HuH-7.5 (cell line): Measurements from ENCODE around the gene HADHB.

Experiments
- DNase-seq: peaks from one replicate; pipeline ENCODE4 v3.0.0; 2011; ENCODE audit warnings: low spot score

The HADHB gene

DNA sequence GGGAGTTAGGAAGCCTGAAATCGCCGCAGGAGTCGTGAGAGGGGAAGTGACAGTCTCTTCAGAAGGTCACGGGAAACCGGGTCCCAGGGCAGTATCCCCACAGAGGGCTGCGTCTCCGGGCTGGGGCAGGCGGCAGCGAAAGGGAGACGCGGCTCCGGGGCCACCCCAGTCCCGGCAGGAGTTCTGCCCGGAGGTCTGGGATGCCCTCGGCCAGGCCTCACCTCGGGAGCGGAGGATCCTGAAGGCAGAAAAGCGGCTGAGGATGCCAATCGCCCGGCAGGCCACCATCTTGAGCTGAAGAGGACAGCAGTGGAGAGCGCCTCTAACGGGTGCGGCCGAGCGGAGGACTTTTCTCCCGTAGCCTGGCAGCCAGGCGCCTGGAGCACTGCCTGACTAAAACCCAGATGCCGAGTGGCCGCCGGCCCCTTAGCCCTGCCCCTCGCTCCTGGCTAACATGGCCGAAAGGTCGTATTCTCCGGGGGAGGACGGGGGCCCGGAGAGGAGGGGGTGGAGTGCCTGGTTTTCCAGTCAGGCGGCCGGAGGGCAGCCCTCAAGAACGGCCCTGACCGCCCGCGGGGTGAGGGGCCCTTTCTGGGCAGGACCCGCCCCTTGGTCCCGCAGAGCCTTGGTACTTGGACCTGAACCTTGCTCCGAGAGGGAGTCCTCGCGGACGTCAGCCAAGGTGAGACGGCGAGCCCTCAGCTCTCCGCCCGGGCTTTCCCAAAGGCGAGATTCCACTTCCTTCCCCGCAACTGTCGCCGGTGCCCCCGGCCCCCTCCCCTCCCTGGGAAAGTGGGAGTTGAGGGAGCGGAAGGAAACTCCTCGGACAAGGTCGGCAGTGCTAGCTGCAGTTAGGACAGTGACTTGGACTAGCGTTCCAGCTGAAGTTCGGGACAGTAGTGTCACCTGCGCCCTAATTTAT is at the start of gene HADHB, which contains the start of gene HADHA:
Gene HADHB (plus strand): TSS at position 631 of the 922 bp plus-strand sequence. CDS start 9,316 bp downstream, outside the sequence.
Gene HADHA (minus strand): TSS at position 324 of the 922 bp plus-strand sequence. CDS start 36 bp downstream, at position 288.
- peak; percentile 61 for DNase-seq

DNA sequence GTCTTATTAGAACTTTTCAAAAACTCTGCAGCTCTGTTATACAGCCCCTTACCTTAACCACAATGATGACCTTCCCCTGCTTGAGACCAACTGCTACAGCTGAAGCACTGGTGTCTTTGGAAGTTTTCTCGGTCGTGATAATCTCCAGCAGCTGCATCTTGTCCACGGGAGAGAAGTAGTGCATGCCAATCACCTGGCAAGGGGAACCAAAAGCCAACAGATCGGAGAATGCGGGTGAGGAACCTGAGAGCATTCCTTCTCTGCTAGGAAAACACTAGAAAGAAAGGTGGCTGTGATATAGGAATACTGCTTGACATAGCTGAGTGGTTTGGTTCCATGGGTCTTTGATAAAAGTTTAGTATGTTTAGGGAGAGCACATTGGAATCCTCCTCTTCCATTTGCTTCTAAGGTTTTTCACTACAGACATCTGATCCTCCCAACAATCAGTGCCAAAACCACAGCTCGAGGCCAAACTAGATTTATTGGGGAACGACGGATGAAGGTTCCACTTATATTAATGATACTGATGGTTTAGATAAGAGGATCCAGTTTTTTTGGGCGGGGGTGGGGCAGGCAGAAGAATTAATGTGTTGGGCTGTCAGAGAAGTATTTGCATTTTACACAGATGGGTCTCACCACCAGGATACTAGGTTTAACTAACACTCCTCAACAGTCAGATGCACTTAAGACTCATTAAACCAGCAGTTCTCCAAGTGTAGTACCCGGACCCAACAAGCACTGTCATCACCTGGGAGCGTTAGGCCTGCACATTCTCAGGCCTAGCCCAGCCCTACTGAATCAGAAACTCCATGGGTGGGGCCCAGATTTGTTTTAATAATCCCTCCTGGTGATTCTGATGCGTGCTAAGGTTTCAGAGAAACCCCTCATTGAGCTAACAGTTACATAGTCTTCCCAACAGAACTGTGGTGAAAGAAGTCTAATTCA is 49.4 kb upstream of the HADHB start:
- no peak for DNase-seq

DNA sequence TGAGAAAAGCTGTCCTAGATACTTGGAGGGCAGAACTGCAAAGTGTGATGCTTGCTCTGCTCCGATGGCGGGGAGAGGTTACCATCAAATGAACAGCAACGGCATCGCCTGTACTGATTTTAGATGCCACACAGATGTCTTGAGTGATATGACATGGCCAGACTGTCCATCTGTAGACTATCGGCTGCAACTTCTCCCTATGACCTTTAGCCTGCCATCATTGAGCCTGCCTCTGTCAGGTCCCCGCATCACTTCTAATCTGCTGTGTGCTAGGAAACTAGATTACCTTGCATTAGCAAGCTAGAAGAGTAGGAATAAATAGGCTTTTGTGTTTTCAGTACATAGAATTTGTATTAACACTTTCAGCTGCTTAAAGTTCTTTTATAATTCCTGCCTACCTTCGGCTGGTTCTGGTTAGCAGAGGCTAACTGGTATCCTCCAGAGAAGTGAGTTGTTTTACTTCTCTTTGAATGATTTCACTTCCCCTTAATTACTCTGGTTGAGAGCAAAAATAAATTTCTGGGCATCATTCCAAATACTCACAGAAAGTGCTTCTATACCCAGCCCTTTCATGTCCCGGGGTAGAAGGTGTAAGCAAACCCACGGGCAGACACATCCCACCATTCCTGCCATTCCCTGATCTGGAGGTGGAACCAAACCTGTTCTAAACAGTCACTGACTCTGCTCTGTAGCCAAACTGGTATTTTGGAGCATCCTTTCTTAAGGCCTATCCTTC is 47.9 kb upstream of the HADHB start:
- DNase-seq, result no peak

DNA sequence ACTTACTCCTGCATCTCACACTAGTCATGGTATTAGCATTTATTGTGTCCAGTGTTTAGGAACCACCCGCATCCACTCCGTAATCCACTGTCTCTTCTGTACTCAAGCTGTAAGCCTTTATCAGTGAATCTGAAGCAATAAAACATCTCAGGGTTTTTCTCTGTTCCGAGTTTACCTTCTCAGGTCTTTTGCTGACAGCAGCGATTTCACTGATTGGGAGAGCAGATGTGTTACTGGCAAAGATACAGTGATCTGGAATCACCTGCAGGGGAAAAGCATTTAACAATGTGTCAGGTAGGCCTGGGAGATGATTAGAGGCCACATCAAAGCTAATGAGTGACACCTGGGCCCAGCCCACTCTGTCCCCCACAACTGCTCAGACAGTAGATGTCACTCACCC is 47.2 kb upstream of the HADHB start:
- no peak for DNase-seq

DNA sequence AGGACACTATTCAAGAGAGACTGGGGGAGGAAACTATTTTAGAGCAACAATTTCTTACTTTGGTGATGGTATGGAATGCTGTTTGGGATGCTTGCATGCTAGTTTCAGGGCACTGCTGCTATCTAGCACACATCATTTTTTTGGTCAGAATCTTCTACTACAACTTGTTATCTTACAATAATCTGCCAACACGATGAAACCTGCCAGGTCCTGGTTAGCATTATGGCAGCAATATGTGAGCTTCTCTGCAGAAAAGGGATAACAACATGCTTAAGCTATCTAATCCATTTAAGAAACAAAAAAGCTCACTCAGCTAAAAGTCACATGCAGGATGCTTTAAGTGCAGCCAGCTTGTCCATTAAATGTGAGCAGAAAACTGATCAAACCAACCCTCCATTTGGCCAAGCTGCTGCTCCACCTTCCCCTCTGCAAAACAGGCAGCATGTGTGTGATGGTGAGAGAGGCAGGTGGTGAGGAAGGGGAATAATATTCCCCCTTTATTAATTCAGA is 41.7 kb upstream of the HADHB start:
- DNase-seq, result no peak

DNA sequence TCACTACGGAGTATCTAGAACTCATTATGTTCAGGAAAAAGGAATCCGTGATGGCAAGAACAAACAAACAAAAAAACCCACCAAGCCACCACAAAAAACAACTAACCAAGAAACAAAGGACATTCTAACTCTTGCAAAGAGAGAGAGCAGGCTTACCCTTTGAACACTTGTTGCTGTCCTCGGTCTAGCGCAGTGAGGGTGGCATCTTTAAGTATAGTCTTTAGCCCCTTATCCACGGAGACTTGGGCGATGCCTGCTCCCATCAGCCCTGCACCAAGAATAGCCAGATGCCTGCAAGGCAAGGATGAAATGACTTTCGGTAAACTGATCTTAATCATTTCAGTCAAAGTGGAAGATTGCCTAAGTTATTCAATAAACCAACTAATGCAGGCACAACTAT is 40.8 kb upstream of the HADHB start:
- DNase-seq, result no peak

DNA sequence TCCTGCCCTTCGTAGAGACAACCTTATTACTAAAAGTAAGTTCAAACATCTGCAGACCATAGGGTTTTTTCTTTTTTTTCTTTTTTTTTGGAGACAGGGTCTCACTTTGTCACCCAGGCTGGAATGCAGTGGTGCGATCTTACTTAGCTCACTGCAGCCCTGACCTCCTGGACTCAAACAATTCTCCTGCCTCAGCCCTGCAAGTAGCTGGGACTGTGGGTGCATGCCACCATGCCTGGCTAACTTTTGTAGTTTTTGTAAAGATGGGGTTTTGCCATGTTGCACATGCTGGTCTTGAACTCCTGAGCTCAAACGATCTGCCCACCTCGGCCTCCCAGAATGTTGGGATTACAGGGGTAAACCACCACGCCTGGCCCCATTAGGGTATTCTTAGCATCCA is 32.7 kb upstream of the HADHB start:
- DNase-seq, result no peak

DNA sequence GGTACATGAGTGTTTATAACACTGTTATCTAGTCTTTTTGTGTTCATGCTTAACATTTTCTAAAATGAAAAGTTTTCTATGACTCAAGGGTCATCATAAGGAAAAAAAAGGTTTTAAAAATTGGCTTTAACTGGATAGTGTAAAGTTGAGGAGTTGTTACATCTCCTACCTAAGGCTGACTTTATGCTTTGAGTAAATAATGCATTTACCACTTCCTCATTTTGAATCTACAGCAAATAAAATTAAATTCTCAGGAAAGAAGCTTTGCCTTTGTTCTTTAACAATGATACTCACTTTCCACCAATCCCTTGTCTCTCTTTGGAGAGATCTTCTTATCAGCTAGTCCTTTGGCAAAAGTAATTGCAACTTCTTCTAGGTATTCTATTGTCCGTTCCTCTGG is 30.0 kb upstream of the HADHB start:
- DNase-seq, result no peak

DNA sequence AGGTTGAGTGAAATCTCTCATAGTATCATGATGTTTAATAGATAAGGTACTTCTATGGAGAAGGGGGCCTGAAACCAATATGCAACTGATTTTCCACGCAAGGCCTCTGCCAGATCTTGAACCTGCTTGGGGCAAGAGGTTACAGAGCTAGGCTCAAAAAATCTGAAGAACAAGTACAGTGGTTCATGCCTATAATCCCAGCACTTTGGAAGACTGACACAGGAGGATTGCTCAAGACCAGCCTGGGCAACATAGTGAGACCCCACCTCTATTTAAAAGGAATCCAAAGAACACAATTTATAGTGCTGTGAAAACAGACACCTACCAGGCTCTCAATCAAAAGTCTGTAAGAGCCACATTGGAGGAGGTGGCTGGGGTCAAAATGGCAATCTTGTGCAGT is 28.9 kb upstream of the HADHB start:
- DNase-seq, result no peak

DNA sequence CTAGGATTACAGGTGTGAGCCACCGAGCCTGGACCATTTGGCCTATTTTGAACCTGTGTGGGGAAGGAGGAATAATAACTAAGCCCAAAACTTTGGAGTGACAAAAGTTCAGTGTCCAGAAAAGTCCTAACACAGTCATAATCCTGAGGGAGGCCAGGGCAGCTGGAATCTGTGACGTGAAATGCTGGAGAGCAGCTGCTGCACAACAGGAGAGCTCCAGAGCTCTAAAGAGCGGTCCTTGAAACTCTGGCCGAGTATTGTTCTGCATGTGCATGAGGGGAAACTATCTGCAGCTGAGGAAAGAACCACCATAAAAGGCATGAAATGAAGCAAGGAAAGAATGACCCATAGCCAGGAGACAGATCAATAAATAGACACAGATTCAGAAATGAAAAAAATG is 28.2 kb upstream of the HADHB start:
- DNase-seq, result no peak

DNA sequence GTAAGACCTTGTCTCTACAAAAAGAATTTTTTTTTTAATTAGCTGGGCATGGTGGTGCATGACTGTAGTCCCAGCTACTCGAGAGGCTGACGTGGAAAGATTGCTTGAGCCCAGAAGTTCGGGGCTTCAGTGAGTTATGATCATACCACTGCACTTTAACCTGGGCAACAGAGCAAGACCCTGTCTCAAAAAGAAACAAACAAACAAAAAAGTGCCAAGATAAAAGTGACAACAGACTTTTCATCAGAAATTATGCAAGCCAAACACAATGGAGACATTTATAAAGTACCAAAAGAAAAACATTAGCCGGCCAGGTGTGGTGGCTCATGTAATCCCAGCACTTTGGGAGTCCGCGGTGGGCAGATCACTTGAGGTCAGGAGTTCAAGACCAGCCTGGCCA is 27.0 kb upstream of the HADHB start:
- no peak for DNase-seq

DNA sequence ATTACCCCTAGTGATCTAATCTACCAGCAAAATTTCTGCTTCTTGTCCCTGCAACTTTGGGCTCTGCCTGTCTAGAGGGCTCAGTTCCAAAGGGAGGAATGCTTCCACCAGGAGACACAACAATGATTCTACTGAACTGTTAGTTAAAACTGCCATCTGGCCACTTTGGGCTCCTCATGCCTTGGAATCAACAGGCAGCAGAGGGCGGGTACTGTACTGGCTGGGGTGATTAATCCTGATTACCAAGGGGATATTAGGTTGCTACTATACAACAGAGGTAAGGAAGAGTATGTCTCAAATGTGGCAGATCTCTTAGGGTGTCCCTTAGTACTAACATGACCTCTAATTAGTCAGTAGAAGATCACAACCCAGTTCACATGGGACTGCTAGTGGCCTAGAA is 21.7 kb upstream of the HADHB start:
- DNase-seq, result no peak

DNA sequence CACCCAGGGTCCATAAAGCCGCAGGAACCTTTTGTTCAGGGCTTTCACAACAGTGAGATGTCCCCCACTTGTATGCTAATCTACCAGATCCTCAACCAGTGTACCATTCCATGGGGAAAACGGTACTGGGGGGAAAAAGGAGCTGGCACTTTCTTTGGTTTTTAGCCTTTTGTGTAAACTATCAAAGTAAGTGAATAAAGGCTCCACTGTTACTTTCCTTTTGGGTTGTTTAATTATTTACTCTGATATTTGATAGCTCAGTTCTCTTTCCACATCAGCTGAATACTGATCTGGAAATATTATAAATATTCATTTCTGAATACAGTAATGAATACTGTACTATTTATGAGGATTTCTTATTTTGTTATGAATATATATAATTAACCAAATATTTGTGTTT is 20.6 kb upstream of the HADHB start:
- DNase-seq, result no peak

DNA sequence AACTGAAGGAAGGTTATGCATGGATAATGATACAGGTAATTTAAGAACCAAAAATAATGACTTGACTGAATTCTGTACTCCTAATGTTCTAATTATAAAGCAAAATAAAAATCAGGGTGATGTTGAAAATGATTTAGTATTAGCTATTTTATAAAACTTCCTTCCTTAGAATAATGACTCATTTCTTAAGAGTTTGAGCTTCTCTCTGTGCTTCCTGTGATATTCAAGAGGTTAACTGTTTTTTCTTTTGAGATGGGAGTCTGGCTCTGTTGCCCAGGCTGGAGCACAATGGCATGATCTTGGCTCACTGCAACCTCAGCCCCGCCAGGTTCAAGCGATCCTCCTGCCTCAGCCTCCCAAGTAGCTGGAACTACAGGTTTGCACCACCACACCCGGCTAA is 15.1 kb upstream of the HADHB start:
- DNase-seq, result no peak

DNA sequence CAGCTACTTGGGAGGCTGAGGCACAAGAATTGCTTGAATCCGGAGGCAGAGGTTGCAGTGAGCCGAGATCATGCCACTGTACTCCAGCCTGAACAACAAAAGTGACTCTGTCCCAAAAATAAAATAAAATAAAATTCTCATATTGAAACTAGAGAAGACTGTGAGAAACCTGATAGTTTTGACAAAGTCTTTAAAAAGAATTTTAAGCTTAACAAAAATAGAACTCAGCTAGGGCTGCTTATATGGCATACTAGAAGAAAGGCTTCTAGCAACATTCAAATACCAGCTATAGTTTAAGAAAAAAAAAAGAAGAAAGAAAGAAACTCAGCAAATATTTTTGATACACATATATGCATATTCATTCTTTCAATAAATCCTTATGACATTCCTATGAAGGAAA is 13.9 kb upstream of the HADHB start:
- DNase-seq, result no peak

DNA sequence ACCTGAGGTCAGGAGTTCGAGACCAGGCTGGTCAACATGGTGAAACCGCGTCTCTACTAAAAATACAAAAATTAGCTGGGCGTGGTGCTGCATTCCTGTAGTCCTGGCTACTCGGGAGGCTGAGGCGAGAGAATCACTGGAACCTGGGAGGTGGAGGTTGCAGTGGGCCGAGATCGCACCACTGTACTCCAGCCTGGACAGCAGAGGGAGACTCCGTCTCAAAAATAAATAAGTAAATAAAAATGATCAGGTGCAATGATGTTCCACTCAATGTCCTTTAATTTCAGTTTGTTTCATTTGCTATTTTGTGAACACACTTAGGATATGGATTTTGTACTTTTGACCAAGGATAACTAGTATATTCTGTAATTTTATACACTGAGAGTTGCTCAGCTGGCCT is 9.7 kb upstream of the HADHB start:
- no peak for DNase-seq

DNA sequence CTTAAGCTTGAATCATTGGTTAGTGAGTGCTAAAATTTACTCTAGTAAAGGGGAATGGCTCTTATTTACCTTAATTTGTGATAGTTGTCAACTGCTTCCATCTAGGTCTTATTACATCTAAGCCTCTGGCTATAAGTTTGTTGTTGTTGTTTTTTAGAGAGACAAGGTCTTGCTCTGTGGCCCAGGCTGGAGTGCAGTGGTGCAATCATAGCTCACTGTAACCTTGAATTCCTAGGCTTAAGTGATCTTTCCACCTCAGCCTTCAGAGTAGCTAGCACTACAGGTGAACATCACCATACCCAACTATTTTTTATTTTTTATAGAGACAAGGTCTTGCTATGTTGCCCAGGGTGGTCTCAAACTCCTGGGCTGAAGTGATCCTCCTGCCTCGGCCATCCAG is 6.9 kb upstream of the HADHB start:
- no peak for DNase-seq

DNA sequence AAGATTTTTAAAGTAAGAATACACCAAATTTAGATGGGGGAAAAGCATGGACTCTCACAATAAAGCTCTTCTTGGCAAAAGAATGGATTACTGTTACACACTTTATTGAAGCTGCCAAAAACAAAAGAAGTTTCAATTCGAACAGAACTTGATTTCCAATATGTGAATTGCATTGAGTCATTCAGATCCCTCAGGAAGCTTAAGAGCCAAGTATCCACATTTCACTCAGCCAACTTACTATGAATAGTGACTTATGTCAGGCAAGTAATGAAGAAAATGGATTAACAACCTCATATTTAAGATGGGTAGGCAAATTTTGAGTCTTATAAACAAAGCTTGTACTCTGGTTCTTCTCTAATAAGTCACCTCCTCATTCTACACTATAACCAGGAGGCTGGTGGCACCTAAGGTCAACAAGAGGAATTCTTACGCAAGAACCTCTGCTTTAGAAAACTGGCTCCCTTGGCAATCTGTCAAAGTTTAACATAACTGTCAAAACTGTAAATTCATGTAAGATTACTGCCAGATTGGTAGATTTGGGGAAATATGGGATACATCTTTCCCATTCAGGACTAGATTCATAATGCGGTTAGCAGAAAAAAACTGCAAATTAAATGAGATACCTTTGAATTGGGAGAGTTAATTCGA is 6.3 kb upstream of the HADHB start:
- peak; percentile 32 for DNase-seq

DNA sequence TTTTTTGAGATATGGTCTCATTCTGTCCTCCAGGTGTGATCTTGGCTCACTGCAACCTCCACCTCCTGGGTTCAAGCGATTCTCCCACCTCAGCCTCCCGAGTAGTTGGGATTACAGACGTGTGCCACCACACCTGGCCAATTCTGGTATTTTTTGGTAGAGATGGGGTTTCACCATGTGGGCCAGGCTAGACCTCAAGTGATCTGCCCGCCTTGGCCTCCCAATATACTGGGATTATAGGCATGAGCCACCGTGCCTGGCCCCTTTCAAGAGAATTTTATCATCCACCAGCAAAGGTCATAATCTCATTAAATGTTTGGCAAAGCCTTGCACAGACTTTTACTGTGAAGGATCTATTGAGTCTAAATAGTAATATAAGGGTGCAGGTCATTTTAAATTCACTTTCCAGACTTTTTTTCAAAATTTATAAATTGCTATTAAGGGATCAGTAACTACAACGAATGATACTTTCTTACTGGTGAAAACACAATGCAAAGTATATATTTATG is 2.8 kb upstream of the HADHB start:
- DNase-seq, result no peak

DNA sequence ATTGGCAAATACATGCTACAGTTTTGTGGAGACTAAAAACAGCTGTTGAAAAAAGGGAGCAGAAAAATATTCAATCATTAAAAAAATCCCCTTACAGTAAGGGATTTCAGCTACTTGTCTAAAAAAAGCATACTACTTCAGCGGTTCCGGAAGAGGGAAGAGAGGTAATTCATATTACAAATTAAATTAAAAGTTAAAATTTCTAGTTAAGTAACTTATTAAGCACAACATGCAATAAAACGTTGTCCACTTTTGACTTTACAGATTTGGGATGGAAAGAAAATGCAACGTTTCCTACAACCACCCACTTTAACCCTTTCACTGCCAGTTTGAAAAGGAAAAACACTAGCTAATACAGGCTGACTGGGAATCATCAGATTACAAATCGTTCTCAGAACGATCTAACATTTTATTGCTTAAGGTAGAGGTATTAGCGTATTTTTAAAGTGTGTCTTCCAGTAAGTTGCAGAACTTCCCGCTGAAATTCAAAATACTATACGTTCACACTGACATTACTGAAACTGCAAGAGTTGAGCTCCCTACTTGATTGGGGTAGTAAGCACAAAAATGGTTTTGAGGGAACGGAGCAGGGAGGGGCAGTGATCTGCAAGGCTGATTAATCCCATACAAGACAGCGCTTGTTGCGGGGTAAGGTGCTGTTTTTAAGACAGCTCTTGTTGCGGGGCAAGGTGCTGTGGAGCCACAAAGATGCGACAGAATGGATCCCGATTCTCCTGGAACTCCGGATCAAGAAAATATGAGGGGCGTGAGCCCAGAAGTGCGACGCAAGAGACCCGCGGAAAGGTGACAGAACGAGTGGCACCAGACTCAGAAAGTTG is 1.1 kb upstream of the HADHB start:
- no peak for DNase-seq
